SHP77 (cell line): ENCODE measurements around the gene MYO7B.

ENCODE experiments used
- DNase-seq, 2 experiments: peaks; one replicate each; lab custom pipeline; 2025; lab: John Stamatoyannopoulos, UW

The MYO7B gene

GRCh38 chr2:127589841-127590240, 54.4 kb downstream of the MYO7B start:
- no peak for DNase-seq

GRCh38 chr2:127590386-127591190, 55.1 kb downstream of the MYO7B start:
- no peak for DNase-seq

- peak; percentile 23 to 54 for DNase-seq
Measured at GRCh38 chr2:127591221-127591923, 55.9 kb downstream of the MYO7B start.

GRCh38 chr2:127592761-127593227, 57.3 kb downstream of the MYO7B start:
- DNase-seq, result no peak

- no peak for DNase-seq
Measured at GRCh38 chr2:127593228-127594115, 58.0 kb downstream of the MYO7B start.

GRCh38 chr2:127594116-127594591, 58.7 kb downstream of the MYO7B start:
- no peak for DNase-seq

- no peak for DNase-seq
Measured at GRCh38 chr2:127596311-127597045, 61.0 kb downstream of the MYO7B start.

GRCh38 chr2:127597046-127597983, 61.8 kb downstream of the MYO7B start:
- DNase-seq, result no peak

- DNase-seq, result no peak
Measured at GRCh38 chr2:127597984-127598380, 62.5 kb downstream of the MYO7B start.

GRCh38 chr2:127598711-127599110, 63.2 kb downstream of the MYO7B start:
- DNase-seq, result no peak

- no peak for DNase-seq
Measured at GRCh38 chr2:127599211-127599610, 63.7 kb downstream of the MYO7B start.

- no peak for DNase-seq
Measured at GRCh38 chr2:127604986-127605385, 69.5 kb downstream of the MYO7B start.

- DNase-seq, result no peak
Measured at GRCh38 chr2:127605691-127606263, 70.3 kb downstream of the MYO7B start.

GRCh38 chr2:127606625-127607398, 71.3 kb downstream of the MYO7B start:
- no peak for DNase-seq

GRCh38 chr2:127607399-127607908, 72.0 kb downstream of the MYO7B start:
- no peak for DNase-seq

GRCh38 chr2:127608061-127609030, 72.9 kb downstream of the MYO7B start:
- no peak for DNase-seq

GRCh38 chr2:127609031-127609751, 73.7 kb downstream of the MYO7B start:
- DNase-seq, result no peak
